AG10803 (cell line): ENCODE measurements around the gene CORIN.

Experiments
- DNase-seq: peaks from one replicate; pipeline ENCODE4 v3.0.0; 2010; ENCODE audit warnings: low read depth
- H3K4me3 ChIP-seq: 2 replicates; pipeline ENCODE4 v1.5.1; 2011; ENCODE audit warnings: mild to moderate bottlenecking, low read length, control low read depth
- CTCF ChIP-seq: conservative IDR thresholded peaks from 2 replicates; pipeline ENCODE4 v1.5.1; 2011; ENCODE audit warnings: mild to moderate bottlenecking, low read length, control low read depth, inconsistent platforms

Gene CORIN

GRCh38 chr4:47744253-47744652 lies 93.6 kb downstream of the CORIN start:
- H3K4me3 ChIP-seq, result no peak overlapping the region
- TF ChIP-seq CTCF, result no peak
- no peak for DNase-seq

GRCh38 chr4:47741200-47741599 lies 96.7 kb downstream of the CORIN start:
- peak; percentile 43 for DNase-seq
- no peak overlapping the region for H3K4me3 ChIP-seq
- no peak for TF ChIP-seq CTCF

GRCh38 chr4:47737326-47737725 lies 100.5 kb downstream of the CORIN start:
- no peak for TF ChIP-seq CTCF
- H3K4me3 ChIP-seq, result no peak overlapping the region
- DNase-seq, result no peak

- DNase-seq, result no peak
- no peak for TF ChIP-seq CTCF
- no peak overlapping the region for H3K4me3 ChIP-seq
These were observed 101.3 kb downstream of the CORIN start for GRCh38 chr4:47736555-47736954.

GRCh38 chr4:47736146-47736545 lies 101.7 kb downstream of the CORIN start:
- TF ChIP-seq CTCF, result no peak
- H3K4me3 ChIP-seq, result no peak overlapping the region
- DNase-seq, result no peak

- DNase-seq, result no peak
- TF ChIP-seq CTCF, result no peak
- H3K4me3 ChIP-seq, result no peak overlapping the region
These were observed 104.3 kb downstream of the CORIN start for GRCh38 chr4:47733302-47734175.

- no peak for TF ChIP-seq CTCF
- H3K4me3 ChIP-seq, result no peak overlapping the region
- no peak for DNase-seq
These were observed 106.7 kb downstream of the CORIN start for GRCh38 chr4:47731182-47731581.
